H1 (cell line): ENCODE data around the gene AQP4. TPM values are rescaled to one million over a fixed set of nuclear protein-coding genes. Genes with fewer than 3 reads are reported as not detected.

Source experiments
- CHD7 ChIP-seq: fragments of 300-600 bp; sonication (generic); IDR thresholded peaks from 2 replicates; pipeline ENCODE4 v1.7.1; 2012; ENCODE audit warnings: low read length, moderate library complexity, mild to moderate bottlenecking, inconsistent platforms; ENCODE audit not compliant: insufficient replicate concordance
- GTF2F1 ChIP-seq: IDR thresholded peaks from 2 replicates; pipeline ENCODE4 v1.6.1; 2012; ENCODE audit warnings: low read depth, low read length, improper control_type of control experiment, borderline replicate concordance
- JUN ChIP-seq: IDR thresholded peaks from 2 replicates; pipeline ENCODE4 v1.6.1; 2011; ENCODE audit warnings: low read depth, mild to moderate bottlenecking, improper control_type of control experiment, low read length
- KDM1A ChIP-seq: fragments of 200-600, 300-600 bp; sonication (generic); IDR thresholded peaks from 2 replicates; pipeline ENCODE4 v1.7.1; 2016; ENCODE audit warnings: mild to moderate bottlenecking, low read length, borderline replicate concordance
- RNF2 ChIP-seq: fragments of 200-900, 300-1000 bp; sonication (generic); IDR thresholded peaks from 2 replicates; pipeline ENCODE4 v1.7.1; 2016; ENCODE audit warnings: borderline replicate concordance, low read depth, mild to moderate bottlenecking, antibody characterized with exemption, low read length; ENCODE audit not compliant: poor library complexity, severe bottlenecking; ENCODE audit errors: missing control alignments
- polyA plus RNA-seq, 7 experiments: library from polyadenylated mRNA; depleted of rRNA in 3 of 7; stranded (reverse) in 5 of 7; unstranded in 2 of 7; fragments of >200 nt in 5 of 7; fragments of 200-250 nt in 2 of 7; gene quantifications; 1 replicate in 5 of 7; 2 replicates in 1 of 7; 4 replicates in 1 of 7; pipeline versions ENCODE4 v1.2.1 to v1.2.3, GENCODE V29; 2011 to 2013; ENCODE audit warnings: missing spikeins in 2 of 7, mixed read lengths in 2 of 7
- total RNA-seq: library from RNA; stranded (reverse); fragmentation: NEBNext Ultra II Directional; extraction: Animal tissue kit (Norgen Biotek cat#: 25700); gene quantifications from 2 replicates; pipeline ENCODE4 v1.2.1, GENCODE V29; 2021

Gene AQP4
- total and polyA plus RNA-seq, 2 of the 8 experiments (the other 6 are each of a cell fraction or from before 2014, with no cell fraction given) = 2.2 to 2.8 TPM

- TF ChIP-seq GTF2F1 (no peak), RNF2 (no peak), CHD7 (no peak), KDM1A (no peak), JUN (no peak)
Measured at GRCh38 chr18:26874283-26874682, 8.8 kb upstream of the AQP4 start (continued).
